ENCODE data around the gene SLC12A3. TPM values are rescaled to one million over a fixed set of nuclear protein-coding genes. Genes with fewer than 3 reads are reported as not detected.
"Not testable (repeated sequence)": the region's sequence is repeated elsewhere in the genome, so short reads cannot be mapped to it uniquely, and the experiment has no call there.

SLC12A3 gene
- polyA plus RNA-seq, 3 donors: 15.8 to 32.0 (median 27.7) TPM

GRCh38 chr16:56866955-56867830, 2.2 kb downstream of the SLC12A3 start:
- DNase-seq: peak; percentile 67

GRCh38 chr16:56868175-56868574, 3.2 kb downstream of the SLC12A3 start:
- no peak for DNase-seq

GRCh38 chr16:56868766-56869165, 3.8 kb downstream of the SLC12A3 start:
- not testable (repeated sequence) for DNase-seq

- no peak for DNase-seq
These were observed 4.7 kb downstream of the SLC12A3 start for GRCh38 chr16:56869513-56870275.

- no peak for DNase-seq
These were observed 5.4 kb downstream of the SLC12A3 start for GRCh38 chr16:56870276-56870888.

- no peak for DNase-seq
These were observed 6.2 kb downstream of the SLC12A3 start for GRCh38 chr16:56871172-56871593.

- DNase-seq: no peak
These were observed 7.9 kb downstream of the SLC12A3 start for GRCh38 chr16:56872863-56873391.

GRCh38 chr16:56874800-56875199, 9.8 kb downstream of the SLC12A3 start:
- DNase-seq: peak; percentile 23

- no peak for DNase-seq
These were observed 11.0 kb downstream of the SLC12A3 start for GRCh38 chr16:56876048-56876447.

- DNase-seq: no peak
These were observed 12.6 kb downstream of the SLC12A3 start for GRCh38 chr16:56877486-56878182.

GRCh38 chr16:56878282-56878854, 13.4 kb downstream of the SLC12A3 start:
- DNase-seq: no peak

- no peak for DNase-seq
These were observed 14.3 kb downstream of the SLC12A3 start for GRCh38 chr16:56879276-56879675.

GRCh38 chr16:56880176-56880575, 15.2 kb downstream of the SLC12A3 start:
- DNase-seq: no peak

GRCh38 chr16:56880685-56881084, 15.7 kb downstream of the SLC12A3 start:
- DNase-seq: no peak

GRCh38 chr16:56882077-56882800, 17.2 kb downstream of the SLC12A3 start:
- no peak for DNase-seq

GRCh38 chr16:56883586-56883985, 18.6 kb downstream of the SLC12A3 start:
- no peak for DNase-seq

- no peak for DNase-seq
These were observed 19.1 kb downstream of the SLC12A3 start for GRCh38 chr16:56884026-56884582.

- DNase-seq: not testable (repeated sequence)
These were observed 19.9 kb downstream of the SLC12A3 start for GRCh38 chr16:56884929-56885328.

- no peak for DNase-seq
These were observed 20.6 kb downstream of the SLC12A3 start for GRCh38 chr16:56885446-56886162.

All from renal pelvis (tissue), 4 donors.